Left lung (tissue), 10 donors: Measurements from ENCODE around the gene FUT8. TPM values are rescaled to one million over a fixed set of nuclear protein-coding genes. Genes with fewer than 3 reads are reported as not detected.
"Not testable (repeated sequence)": the region's sequence is repeated elsewhere in the genome, so short reads cannot be mapped to it uniquely, and the experiment has no call there.

Experiments
- ATAC-seq: fragments of 200-7000 bp; cut with Tn5 transposase; one replicate; pipeline ENCODE4 v1.9.1; 2020; ENCODE audit warnings: moderate library complexity
- DNase-seq, 4 donors: peaks; one replicate each; pipeline ENCODE4 v3.0.0-alpha.2; 2013 to 2020
- H3K27ac ChIP-seq, 2 donors: fragments of 200-600 bp; sonication (generic) in 1 of 2; one replicate each; pipeline versions ENCODE4 v1.5.0 to v1.8.0; 2020 to 2021
- H3K27me3 ChIP-seq, 2 donors: fragments of 200-600 bp; sonication (generic) in 1 of 2; one replicate each; pipeline versions ENCODE4 v1.5.0 to v1.8.0; 2020 to 2021
- H3K36me3 ChIP-seq, 2 donors: fragments of 200-600 bp; sonication (generic) in 1 of 2; one replicate each; pipeline versions ENCODE4 v1.5.0 to v1.8.0; 2020 to 2021
- H3K4me1 ChIP-seq, 2 donors: fragments of 200-600 bp; one replicate each; pipeline ENCODE4 v1.8.0; 2021
- H3K4me3 ChIP-seq, 2 donors: fragments of 200-600 bp; sonication (generic) in 1 of 2; one replicate each; pipeline versions ENCODE4 v1.5.0 to v1.8.0; 2020 to 2021; ENCODE audit warnings: mild to moderate bottlenecking in 1 of 2
- H3K9me3 ChIP-seq, 2 donors: fragments of 200-600 bp; sonication (generic) in 1 of 2; one replicate each; pipeline versions ENCODE4 v1.5.0 to v1.8.0; 2020 to 2021
- CTCF ChIP-seq, 2 donors: fragments of 200-600 bp; sonication (generic) in 1 of 2; IDR thresholded peaks; one replicate each; pipeline versions ENCODE4 v1.5.0 to v1.8.0; 2021; ENCODE audit warnings: antibody characterized with exemption in 2 of 2
- intact Hi-C, 2 donors: fragments of 100-400 bp; cut with DNase I; formaldehyde crosslinking; loops; one replicate each; pipeline versions ENCODE4 v1.11.2 to v1.14.2; 2022
- polyA plus RNA-seq, 6 donors: library from polyadenylated mRNA; unstranded; fragments of 120-200 nt; gene quantifications; one replicate each; pipeline ENCODE4 v1.2.1, GENCODE V29; 2013; ENCODE audit not compliant: insufficient read length in 6 of 6
- total RNA-seq, 2 donors: library from RNA; stranded (reverse); fragmentation: NEBNext Ultra II Directional; extraction: Animal tissue kit (Norgen Biotek cat#: 25700); gene quantifications; one replicate each; pipeline ENCODE4 v1.2.1, GENCODE V29; 2021
- donor health status: DM: no; HTN: yes; CAD: no.
- donor health status: DM: no; HTN: no; CAD: no.

FUT8 gene
- total and polyA plus RNA-seq, 8 donors = 28.7 to 41.1 (median 33.9) TPM

- no peaks in the 10 kb centered on the region for H3K27me3 ChIP-seq
- no peak overlapping the region for H3K4me3 ChIP-seq
- ATAC-seq (peak; percentile 25), DNase-seq (peak in 1 of 4 donors; percentile 1)
- no peak for TF ChIP-seq CTCF (IDR thresholded peaks at IDR 0.05)
- peaks cover 0 to 16% of the 10 kb centered on the region in 2 donors for H3K9me3 ChIP-seq
- H3K36me3 ChIP-seq = no peaks in the 10 kb centered on the region
- H3K27ac ChIP-seq = no peak overlapping the region
- intact Hi-C loops = no loop called here
- no peaks in the 10 kb centered on the region for H3K4me1 ChIP-seq
These were observed 292.3 kb downstream of the FUT8 start for GRCh38 chr14:65704850-65705249.

GRCh38 chr14:65709576-65709975 is 297.0 kb downstream of the FUT8 start:
- intact Hi-C loops = no loop called here
- H3K36me3 ChIP-seq = no peaks in the 10 kb centered on the region
- DNase-seq = no peak
- no peak overlapping the region for H3K27ac ChIP-seq
- H3K27me3 ChIP-seq = no peaks in the 10 kb centered on the region
- no peak for TF ChIP-seq CTCF (IDR thresholded peaks at IDR 0.05)
- H3K4me1 ChIP-seq = no peaks in the 10 kb centered on the region
- no peak overlapping the region for H3K4me3 ChIP-seq
- peaks cover 0 to 30% of the 10 kb centered on the region in 2 donors for H3K9me3 ChIP-seq
- no peak for ATAC-seq

- H3K9me3 ChIP-seq = peaks cover 0 to 43% of the 10 kb centered on the region in 2 donors
- intact Hi-C loops, H3K27me3 ChIP-seq, H3K4me1 ChIP-seq, H3K27ac ChIP-seq, H3K36me3 ChIP-seq, H3K4me3 ChIP-seq, ATAC-seq: not testable (repeated sequence)
- DNase-seq = peak in 1 of 4 donors; percentile 42
These were observed 304.3 kb downstream of the FUT8 start for GRCh38 chr14:65716813-65717212.

- peak in 1 of 4 donors; percentile 58 for DNase-seq
- H3K27ac ChIP-seq, H3K27me3 ChIP-seq, H3K4me1 ChIP-seq, ATAC-seq, H3K4me3 ChIP-seq, intact Hi-C loops, H3K36me3 ChIP-seq: not testable (repeated sequence)
- peaks cover 0 to 43% of the 10 kb centered on the region in 2 donors for H3K9me3 ChIP-seq
These were observed 304.9 kb downstream of the FUT8 start for GRCh38 chr14:65717384-65717915.

GRCh38 chr14:65718629-65719028 is 306.1 kb downstream of the FUT8 start:
- Histone ChIP-seq H3K4me3 (no peak overlapping the region), H3K27me3 (no peaks in the 10 kb centered on the region), H3K9me3 (peaks cover 0 to 37% of the 10 kb centered on the region in 2 donors), H3K27ac (no peak overlapping the region), H3K4me1 (no peaks in the 10 kb centered on the region), H3K36me3 (peaks cover 0 to 6% of the 10 kb centered on the region in 2 donors)
- ATAC-seq = no peak
- no peak for TF ChIP-seq CTCF (IDR thresholded peaks at IDR 0.05)
- intact Hi-C loops = no loop called here
- DNase-seq = no peak

- Histone ChIP-seq H3K27ac (no peak overlapping the region), H3K9me3 (peaks cover 0 to 22% of the 10 kb centered on the region in 2 donors), H3K4me3 (no peak overlapping the region), H3K36me3 (peaks cover 0 to 6% of the 10 kb centered on the region in 2 donors), H3K27me3 (no peaks in the 10 kb centered on the region), H3K4me1 (no peaks in the 10 kb centered on the region)
- DNase-seq (no peak), ATAC-seq (peak; percentile 58)
- intact Hi-C loops = no loop called here
- no peak for TF ChIP-seq CTCF (IDR thresholded peaks at IDR 0.05)
These were observed 307.6 kb downstream of the FUT8 start for GRCh38 chr14:65720171-65720570.
